G401.6 (cell line): ENCODE results near the gene ZBTB34.

Experiments used
- FAIRE-seq: peaks from 2 replicates; lab custom pipeline; 2012; peaks lifted over from hg19 to GRCh38; lab: Jason Lieb, UNC

Gene ZBTB34

DNA sequence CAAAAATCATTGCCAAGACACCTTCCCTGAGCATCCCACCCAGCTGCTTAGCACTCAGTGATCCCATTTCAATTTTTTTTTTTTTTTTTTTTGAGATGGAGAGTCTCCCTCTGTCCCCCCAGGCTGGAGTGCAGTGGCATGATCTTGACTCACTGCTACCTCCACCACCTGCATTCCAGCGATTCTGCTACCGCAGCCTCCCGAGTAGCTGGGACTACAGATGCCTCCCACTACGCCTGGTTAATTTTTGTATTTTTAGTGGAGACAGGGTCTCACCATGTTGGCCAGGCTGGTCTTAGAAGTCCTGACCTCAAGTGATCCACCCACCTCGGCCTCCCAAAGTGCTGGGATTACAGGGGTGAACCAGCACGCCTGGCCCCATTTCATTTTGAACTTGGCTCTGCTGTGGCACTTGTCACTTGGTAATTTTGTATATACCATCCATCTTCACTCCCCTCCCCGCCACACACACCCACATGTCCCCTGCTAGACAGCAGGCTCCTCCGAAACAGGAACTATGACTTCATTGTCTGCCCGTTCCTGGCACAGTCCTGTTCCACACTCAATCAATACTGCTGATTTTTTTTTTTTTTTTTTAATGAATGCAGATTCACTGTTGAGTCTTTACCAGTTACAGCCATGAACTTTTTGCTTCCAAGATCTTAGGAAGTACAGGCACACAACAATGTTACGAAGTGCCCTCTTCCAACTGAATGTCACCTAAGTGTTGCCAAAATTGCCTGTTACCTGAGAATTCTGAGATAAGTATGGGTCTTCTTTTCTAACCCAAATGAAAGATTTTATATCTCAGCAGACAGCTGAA lies 17.3 kb upstream of the ZBTB34 start:
- no peak for FAIRE-seq

DNA sequence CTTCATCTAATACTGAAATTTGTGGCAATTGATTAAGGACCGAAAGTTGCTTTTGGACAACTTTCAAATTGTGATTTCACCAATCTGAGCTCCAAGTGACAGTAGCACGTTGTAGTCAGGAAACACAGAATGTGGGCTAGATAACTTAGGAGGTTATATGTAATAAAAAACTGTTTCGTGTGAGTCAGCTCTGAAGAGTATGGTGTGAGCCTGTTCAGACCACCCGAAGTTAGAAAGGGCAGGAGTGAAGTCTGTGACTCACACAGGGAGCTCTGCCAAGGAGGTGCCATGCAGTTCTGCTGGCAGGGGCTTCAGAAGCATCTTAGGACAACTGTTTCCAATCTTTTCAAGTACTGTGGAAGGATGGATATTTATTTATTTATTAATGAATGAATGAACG lies 16.4 kb upstream of the ZBTB34 start:
- FAIRE-seq, result no peak

DNA sequence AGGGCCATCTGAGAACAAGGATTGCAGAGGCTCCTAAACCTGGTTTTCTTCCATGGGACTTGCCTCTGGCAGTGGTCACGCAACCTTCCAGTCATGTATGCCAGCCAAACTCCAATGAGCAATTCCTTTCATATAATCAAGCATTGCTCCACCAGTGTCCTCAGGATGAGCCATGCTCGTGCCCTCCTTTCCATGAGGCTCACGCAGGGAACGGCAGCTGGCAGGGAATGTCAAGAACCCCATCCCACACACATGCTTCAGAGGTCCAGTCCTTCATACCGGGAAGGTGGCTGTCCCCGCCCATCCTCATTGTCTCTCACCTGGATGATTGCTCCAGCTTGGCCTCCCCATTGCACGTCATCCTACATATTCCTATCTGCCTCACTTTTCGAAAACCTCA lies 13.4 kb upstream of the ZBTB34 start:
- no peak for FAIRE-seq

DNA sequence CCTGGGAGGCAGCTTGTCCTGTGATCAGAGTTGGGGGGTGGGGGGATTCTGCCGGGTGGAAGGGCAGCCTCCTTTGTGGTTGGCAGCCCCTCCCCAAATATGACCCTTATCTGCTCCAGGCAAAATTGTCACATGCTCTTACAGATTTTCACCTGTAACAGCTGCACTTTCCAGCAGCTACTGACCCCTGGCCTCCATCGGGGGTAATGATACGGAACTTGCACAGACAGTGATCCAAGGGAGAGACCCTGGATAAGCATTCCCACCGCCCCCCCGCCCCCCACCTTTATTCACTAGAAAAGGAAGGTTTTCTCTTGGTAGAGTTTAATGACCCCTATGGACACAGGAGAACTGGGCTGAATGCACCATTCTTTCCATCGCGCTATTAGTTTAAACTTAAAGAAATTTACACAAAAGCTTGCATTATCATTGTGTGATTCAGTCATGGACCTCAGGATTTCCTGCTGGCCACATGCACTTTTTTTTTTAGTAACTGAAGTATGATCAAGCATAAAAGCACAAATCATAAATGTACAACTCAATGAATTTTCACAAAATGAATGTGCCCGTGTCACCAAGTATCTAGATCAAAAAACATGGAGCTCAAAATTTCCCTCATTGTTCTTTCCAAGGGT lies 10.7 kb upstream of the ZBTB34 start:
- FAIRE-seq, result no peak

DNA sequence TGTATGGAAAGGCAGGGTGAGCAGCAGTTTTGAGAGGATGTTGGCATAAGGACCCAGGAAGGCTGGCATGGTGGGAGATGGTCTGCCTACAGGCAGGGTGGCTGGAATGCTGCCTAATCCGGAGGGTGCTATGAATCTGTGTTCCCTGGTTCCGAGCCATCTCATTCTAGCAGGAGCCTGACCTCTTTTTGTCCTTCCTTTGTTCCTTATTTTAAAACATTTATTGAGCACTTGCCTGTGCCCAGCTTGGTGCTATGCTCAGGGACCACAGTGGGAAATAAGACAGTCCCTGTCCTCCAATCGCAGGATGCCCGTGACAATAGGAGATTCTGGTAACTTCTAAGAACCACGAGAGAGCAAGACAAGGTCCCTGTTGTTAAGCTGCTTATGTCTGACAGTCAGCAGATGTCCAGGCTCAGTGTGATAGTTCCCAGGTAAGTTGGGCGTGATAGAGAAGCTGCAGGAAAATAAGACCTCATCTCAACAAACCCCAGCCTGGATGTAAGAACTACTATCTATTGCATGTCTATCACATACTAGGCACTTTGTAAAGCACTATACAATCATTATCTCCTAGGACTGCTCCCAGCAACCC lies 9.1 kb upstream of the ZBTB34 start:
- no peak for FAIRE-seq

DNA sequence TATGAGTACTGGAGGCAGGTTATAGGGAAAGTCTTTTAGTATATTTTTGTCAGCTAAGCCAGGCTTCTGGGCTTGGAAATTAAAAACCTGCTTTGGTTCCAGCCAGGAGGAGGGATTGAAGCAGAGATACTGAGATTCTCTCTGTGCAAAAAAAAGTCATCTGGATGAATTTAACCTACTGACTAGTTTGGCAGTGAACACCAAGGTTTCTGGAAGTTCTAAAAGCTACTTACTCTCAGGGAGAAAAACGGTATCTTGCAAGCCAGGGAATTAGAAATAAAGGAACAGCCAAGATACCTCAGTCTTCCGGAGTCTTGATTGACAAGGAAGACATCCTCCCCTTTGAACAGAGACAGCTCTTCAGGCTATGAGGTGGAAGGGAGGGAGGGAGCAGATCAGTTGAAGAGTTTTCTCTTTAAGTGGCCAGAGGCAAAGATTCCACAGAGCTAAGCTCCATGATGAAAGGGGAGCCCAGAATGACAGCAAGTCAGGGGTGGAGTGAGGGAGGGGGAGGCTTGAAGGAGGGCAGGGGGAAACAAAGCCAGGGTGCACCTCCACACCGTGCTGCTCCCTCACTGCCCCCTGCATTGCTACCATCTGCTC lies 8.3 kb upstream of the ZBTB34 start:
- FAIRE-seq, result no peak

DNA sequence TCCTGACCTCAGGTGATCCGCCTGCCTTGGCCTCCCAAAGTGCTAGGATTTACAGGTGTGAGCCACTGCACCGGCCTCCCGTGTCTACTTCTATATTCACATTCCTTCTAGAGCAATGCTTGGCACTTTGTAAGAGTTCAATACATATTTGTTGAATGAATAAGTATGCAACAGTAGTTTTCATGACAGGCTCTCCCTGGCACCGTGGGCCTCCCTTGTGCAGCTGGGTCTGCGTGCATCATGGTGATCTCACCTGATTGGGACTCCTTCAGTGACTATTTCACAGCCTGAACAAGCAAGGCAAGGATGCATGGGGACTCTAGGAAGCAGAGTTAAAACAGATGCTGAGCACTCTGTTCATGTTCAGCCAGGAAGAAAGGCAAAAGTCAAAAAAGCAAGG lies 6.8 kb upstream of the ZBTB34 start:
- no peak for FAIRE-seq

DNA sequence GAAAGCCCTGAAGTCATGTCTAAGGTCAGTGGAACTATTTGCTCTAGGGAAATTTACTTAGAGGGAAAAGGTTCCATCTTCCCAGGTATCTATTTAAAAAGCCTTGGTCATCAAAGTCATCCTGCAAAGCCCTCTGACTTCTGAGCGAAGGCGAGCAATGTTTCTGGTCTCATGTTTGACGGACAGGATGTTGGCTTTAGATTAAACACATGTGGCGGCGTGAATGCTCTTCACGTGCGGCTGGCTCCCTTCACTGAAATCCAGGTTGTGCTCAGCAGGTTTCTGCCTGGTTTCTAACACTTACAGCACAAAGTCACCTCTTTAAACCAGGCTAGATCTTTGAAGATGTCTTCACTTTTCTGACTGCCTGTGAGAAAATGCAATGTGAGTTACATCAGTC lies 5.7 kb upstream of the ZBTB34 start:
- FAIRE-seq, result no peak

DNA sequence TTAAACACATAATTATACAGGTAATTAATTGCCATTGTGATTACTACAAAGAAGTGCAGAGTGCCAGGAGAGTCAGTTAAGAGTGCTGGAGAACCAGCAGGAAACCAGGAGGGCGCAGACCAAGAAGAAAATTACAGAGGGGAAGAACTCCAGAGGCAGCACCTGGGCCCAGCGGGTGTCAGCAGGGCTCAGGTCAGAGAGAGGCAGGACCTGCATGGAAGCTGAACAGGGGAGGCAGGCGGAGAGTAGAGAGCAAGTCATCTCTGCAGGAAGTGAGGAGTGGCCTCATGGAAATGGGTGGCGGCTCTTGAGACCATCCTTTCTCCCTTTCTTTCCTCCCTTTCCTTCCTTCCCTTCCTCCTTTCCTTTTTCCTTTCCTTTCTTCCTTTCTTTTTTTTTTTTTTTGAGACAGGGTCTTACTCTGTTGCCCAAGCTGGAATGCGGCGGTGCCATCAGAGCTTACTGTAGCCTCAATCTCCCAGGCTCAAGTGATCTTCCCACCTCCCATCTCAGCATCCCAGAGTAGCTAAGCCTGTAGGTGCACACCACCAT lies 4.0 kb upstream of the ZBTB34 start:
- no peak for FAIRE-seq

DNA sequence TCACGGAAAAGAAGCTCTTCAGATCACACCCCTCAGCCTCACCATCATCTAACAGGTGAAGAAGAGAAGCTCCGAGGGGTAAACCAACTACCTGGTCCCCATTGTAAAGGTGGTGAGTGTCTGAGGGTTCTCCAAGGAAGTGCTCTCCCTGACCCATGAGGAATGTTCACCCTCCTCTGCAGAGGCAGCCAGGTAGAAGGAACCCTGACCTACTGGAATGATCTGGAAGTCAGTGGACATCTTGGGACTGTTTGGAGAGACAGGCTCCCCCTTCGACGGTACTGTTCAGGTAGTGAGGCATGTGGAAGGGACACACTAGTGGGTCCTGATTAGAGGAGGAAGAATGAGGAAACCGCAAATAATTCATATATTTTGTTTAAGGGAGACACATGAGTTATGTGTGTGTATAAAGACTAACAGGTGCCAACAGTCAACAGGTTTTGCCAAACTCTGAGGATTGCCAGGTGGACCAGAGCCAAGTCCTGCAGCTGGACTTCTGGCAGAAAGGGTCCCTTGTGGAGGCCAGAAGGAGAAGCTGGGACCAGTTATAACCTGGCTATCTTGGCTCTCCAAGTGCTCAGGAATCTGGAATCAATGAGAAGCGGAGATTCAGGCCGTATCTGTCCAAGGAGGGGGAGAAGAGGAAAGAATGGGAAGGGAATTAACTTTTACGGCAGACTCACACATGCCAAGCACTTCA lies 3.0 kb upstream of the ZBTB34 start:
- FAIRE-seq, result no peak

DNA sequence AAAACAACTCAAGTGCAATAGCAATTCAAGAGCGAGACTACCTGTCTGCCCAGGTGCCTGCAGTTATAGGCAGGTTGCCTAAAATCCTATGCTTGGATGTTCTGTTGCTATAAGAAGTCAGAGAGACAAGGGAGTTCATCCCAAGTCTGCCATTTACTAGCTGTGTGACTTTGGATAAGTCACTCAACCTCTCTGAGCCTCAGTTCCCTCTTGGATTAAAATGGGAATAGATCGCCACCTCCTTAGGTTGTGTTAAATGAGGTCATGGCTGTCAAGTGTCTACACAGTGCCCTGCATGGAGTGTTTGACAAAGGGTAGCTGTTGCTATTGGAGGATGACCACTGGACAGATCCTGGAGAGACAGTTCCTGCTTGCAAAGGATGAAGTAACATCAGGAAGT lies 1.3 kb upstream of the ZBTB34 start:
- FAIRE-seq, result no peak

DNA sequence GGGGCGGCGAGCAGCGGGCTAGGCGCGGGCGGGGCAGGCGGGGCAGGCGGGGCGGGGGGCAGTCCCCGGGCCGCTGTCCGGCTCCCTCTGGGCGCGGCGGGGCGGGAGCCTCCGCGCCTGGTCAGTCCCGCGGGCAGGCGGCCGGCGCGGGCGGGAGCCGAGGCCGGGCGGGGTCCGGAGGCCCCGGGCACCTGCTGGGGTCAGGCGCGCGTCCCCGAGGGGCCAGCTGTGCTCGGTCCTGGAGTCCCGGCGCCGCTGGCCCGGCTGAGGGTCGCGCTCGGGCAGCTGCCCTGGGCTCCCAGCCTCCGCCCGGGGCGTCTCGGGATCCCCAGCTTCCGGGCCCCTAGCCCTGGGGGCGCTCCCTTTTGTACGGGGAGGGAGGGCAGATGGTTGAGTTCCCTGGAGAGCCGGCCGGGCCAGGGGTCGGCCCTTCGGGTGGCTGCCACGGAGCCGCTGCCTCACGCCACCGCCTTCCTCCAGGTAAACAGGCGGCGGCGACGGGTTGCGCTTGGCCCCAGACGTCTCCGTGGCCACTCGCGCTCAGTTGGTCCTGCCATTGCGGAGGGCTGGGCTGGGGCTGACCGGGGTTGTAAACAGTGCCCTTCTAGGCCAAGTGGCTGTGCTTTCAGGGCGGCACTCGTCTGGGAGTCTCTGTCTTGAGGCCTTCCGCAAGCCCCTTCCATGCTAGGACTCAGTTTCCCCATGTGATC lies 473 bp downstream of the ZBTB34 start:
- FAIRE-seq, result no peak

DNA sequence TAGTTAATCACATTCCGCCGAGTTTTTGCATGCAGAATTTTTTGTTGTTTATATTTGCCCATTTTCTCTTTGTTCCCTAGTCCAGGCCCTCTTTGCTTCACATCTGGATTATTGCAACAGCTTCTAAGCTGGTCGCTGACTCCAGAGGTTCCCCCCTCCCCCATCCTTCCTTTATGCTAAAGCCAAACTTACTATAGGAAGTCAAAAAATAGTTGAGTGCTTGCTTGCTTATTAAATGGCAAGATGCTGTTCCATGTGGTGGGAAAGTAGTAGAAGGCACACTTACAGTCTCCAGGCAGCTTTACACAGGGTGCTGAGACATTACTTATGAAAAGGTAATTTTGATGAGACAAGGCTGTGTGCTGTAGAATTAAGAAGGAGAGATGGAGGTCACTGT lies 1.3 kb downstream of the ZBTB34 start:
- FAIRE-seq, result no peak

DNA sequence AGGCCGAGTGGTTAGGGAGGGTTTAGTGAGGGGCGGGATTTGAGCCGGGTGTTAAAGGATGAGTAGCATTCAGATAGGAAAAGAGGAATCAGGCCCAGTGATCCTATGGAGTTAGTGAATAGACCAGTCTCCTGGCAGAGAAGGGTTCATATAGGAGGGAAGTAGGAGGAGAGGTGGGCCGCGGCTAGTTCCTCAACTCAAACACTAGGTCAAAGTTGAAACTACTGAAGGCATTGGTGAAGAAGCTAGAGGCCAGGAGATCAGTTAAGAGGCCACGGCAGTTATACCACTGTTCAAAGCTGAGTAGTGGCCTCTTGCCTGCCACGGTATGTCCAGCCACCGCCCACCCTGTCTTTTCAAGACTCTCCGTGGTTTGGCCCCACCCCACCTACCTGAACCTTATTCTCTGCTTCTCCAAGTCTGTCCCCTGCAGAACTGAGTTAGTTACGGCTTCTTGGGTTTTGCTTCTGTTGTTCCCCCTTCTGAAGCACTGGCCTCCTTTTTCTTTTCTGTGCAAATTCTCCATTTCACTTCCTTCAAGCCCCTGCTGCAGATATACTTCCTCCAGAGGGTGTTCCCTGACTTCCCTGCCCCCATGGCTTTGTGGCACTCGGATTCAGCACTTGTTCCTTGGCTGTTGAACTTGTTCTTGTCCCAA lies 1.8 kb downstream of the ZBTB34 start:
- FAIRE-seq, result no peak

DNA sequence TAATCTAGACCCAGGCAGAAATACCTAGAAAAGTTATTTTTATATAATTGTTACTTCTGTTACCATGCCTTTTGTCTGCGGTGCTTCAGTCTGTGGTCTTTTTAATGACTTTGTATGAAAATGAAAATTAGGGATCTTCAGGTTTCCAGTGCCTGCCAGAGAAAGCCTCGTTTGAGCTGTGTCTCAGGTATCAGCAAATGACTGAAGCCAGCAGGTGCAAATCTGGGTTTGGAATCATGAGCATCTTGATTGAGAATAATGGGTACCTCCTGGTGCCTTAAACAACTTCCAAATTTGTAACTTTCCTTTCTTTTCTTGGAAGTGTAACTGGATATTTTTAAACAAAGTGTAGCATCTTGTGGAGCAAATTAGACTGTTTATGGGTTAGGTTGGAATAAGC lies 4.3 kb downstream of the ZBTB34 start:
- no peak for FAIRE-seq

DNA sequence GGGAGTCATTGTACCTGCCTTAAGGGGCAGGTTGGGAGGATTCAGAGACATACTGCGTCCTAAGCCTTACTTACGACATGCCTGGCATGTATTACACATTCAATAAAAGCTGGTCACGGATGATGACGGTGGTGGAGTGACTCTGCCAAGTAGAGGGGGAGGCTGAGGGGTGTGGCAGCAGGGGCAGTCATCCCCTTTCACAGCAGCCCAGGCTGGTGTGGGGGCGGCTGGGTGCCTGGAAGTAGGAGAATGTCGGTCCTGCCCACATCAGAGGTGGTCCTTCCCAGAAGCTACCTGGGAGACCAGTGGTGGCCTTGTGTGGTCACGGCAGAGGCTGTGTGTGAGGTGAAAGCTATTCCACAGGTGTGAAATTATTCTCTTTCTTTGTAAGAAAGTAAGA lies 8.9 kb downstream of the ZBTB34 start:
- no peak for FAIRE-seq

DNA sequence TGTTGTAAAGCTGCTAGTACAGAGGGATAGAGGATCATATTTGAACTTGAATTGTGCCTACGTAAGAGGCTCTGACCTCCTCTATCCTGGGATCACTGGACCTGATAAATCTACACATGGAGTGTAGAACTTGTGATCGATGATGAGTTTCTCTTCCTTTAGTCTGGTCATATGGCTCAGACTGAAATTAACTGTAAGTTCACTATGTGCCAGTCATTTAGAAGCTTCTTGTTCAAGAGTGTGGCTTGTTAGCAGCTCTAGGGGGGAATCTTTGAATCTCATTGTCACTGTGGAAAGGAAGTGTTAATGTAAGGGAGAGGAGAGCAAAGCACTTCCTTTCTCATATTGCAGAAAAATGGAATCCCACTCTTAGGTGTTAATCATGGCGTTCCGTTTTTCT lies 12.1 kb downstream of the ZBTB34 start:
- FAIRE-seq, result no peak

DNA sequence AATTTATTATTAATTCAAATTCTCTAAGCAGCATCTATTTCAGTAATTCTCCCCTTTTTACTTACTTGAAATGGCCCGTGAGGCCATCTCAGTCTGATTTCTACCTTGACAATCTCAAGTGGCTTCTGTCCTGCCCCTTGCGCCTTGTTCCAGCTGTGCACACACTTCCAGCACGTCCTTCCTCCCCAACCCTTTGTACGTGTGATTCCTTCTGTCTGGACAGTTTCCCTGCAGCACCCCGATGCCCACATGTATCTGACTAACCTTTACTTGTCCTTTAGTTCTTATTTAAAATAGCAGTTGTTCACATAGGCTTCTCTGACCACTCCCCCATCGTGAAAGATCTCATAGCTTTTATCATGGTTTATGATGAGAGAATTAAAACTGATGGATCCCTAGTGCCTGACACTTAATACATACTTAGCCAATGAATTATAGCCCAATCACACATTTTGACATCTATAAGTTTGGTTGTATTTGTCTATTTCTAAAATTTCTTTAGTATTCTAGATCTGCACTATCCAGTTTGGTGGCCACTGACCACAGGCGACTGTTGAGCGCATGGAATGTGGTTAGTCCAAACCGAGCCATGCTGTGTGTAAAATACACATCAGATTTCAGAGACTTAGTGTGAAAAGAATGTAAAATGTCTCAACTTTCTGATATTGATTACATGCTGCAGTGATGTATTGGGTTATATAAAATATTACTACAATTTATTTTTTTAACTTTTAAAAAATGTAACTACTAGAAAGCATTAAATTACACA lies 14.3 kb downstream of the ZBTB34 start:
- no peak for FAIRE-seq

DNA sequence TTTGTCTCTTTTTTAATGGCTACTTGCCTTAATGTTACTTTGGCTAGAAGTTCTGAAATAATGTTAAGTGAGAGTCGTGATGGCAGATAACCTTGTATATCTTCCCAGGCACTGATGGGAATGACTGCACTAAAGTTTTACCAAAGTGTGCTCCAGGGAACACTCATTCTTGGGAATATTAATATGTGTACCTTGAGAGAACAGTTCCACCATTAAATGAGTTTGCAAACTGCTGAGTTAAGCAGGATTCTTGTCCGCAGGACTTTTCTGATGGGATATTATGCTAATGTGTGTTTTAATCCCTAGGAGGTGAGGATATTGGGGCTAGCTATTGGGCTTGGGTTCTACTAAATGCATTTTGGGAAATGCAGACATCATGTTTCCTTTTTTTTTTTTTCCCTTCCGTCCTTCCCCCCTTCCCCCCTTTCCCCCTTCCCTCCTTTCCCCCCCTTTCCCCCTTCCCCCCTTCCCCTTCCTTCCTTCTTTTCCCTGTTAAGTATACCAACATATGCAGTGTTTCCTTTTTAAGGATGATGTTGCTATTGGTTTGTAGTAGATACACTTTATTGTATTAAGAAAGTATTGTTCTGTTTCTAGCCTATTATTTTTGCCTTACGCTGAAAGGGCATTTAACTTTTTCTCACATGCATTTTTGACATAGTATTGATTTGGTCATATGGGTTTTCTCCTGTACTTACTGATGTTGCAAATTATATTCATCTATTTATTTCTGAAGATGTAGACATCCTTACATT lies 15.5 kb downstream of the ZBTB34 start:
- no peak for FAIRE-seq

DNA sequence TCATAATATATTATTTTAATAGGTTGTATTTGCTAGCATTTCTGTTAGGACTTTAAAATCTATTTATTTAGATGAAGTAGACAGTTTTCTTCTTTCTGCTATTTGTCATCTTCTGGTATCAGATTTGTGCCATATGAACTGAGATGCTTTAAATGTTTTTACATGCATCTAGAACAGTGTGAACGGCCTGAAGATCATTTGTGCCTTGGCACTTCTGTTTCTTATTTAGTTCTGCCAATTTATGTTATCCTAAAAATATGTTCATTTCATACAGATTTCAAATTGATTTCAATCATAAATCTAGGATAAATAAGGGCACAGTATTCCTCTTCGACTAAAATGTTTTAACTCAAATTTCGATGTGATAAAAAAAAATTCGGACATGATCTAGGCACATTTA lies 16.1 kb downstream of the ZBTB34 start:
- FAIRE-seq, result no peak
